ENCODE data around the gene CBX5. TPM values are rescaled to one million over a fixed set of nuclear protein-coding genes. Genes with fewer than 3 reads are reported as not detected.

The CBX5 gene
- total RNA-seq, 2 donors from 2014 or later: 27.0 to 34.3 TPM

DNA sequence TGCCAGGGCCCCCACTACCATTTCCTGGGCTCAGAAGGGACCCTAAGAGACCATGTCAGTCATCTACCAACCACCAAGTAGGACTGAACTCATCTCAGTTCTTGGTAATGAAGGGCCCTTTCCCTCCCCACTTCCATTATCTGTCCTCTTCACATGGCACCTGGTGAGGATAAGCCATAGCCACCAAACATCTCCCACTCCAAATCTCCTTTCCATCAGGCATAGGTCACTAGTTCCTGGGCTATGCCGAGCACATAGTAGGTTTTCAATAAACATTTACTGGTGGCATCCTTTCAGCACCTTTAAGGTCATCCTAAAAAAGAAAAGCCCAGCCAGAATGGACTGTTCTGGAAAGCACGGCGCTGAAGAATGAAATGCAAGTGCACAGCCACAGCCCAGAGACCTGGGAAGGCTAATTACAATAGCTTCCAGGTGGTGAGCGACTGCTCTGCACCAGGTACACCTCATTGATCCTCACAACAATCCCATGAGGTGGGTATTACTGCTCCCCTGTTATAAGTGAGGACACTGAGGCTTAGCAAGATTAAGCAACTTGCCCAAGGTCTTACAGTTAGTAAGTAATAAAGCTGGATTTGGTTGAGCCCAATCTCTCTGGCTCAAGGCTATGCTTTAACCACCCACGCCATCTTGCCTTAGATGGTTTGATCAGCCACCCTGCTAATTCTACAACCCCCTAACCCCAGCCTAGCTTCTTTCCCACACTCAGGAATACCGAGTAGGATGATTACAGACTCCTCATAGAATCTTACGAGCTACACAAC lies 95.7 kb downstream of the CBX5 start:
- H3K9me3 ChIP-seq: no peaks in the 10 kb centered on the region
- WGBS, 2 donors: 91 to 93% methylated on average over 7 of the region's 7 CpGs
- H3K36me3 ChIP-seq (replicated peaks in 1 of 2; ENCODE audit: insufficient read depth in 1 of 2, low read depth in 2 of 2): no peaks in the 10 kb centered on the region
- H3K4me1 ChIP-seq: peaks cover 14% of the 10 kb centered on the region
- no peak overlapping the region for H3K4me3 ChIP-seq
- DNase-seq (no peak), ATAC-seq (no peak)
- no peak overlapping the region for H3K27ac ChIP-seq
- intact Hi-C loops (cut with DNase I): no loop called here
- TF ChIP-seq, protein P1, sequence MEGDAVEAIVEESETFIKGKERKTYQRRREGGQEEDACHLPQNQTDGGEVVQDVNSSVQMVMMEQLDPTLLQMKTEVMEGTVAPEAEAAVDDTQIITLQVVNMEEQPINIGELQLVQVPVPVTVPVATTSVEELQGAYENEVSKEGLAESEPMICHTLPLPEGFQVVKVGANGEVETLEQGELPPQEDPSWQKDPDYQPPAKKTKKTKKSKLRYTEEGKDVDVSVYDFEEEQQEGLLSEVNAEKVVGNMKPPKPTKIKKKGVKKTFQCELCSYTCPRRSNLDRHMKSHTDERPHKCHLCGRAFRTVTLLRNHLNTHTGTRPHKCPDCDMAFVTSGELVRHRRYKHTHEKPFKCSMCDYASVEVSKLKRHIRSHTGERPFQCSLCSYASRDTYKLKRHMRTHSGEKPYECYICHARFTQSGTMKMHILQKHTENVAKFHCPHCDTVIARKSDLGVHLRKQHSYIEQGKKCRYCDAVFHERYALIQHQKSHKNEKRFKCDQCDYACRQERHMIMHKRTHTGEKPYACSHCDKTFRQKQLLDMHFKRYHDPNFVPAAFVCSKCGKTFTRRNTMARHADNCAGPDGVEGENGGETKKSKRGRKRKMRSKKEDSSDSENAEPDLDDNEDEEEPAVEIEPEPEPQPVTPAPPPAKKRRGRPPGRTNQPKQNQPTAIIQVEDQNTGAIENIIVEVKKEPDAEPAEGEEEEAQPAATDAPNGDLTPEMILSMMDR (IDR thresholded peaks at IDR 0.05): no peak
- TF ChIP-seq POLR2A (IDR thresholded peaks at IDR 0.05): no peak
- H3K27me3 ChIP-seq: no peaks in the 10 kb centered on the region

DNA sequence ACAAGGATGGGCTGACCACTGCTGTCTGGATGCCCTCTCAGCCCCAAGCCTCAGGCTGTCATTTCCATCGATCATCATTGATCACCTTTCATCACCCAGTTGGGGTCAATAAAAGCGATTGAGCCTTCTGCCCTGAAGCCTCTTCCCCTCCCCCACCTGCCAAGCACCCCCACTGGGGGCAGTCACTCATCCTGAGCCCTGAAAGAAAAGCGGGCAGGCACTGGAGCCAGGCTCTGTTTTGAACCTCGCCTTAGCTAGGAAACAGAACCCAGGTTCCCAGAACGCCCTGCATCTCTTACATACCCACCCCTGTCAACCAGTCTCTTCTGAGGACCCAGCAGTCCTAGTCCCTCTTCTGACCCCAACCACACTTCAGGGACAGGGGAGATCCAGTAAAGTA lies 96.9 kb downstream of the CBX5 start:
- no peak overlapping the region for H3K4me3 ChIP-seq
- no peak for ATAC-seq
- no peak for TF ChIP-seq POLR2A (IDR thresholded peaks at IDR 0.05)
- TF ChIP-seq, protein P1 (IDR thresholded peaks at IDR 0.05): no peak
- intact Hi-C loops (cut with DNase I): no loop called here
- H3K4me1 ChIP-seq: peaks cover 14% of the 10 kb centered on the region
- H3K27me3 ChIP-seq: no peaks in the 10 kb centered on the region
- DNase-seq: no peak
- 77 to 86% methylated on average over 2 to 5 of the region's 5 CpGs for WGBS, 2 donors
- H3K9me3 ChIP-seq: no peaks in the 10 kb centered on the region
- no peaks in the 10 kb centered on the region for H3K36me3 ChIP-seq (replicated peaks in 1 of 2; ENCODE audit: insufficient read depth in 1 of 2, low read depth in 2 of 2)
- H3K27ac ChIP-seq: no peak overlapping the region

DNA sequence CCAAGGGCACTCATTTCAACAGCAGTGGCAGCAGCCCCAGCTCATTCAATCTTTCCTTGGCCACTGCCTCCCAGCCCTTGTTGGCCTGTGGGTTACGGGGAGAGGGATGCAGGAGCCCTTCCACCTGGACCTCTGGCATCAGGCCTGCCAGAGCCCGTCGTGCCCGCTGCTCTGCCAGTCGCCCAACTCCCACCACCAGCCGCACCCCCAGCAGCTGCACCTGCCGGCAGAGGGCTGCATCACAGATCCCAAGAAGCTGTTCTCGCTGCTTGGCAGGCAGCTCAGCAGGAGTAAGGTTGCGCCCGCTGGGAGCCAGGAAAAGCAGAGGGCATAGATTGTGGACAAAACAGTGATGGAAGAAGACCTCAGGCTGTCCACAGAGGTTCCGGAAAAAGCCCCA lies 97.8 kb downstream of the CBX5 start:
- Histone ChIP-seq H3K36me3 (replicated peaks in 1 of 2; ENCODE audit: insufficient read depth in 1 of 2, low read depth in 2 of 2) (no peaks in the 10 kb centered on the region), H3K27ac (no peak overlapping the region), H3K27me3 (no peaks in the 10 kb centered on the region), H3K4me1 (peaks cover 5% of the 10 kb centered on the region), H3K9me3 (no peaks in the 10 kb centered on the region), H3K4me3 (no peak overlapping the region)
- ATAC-seq (no peak), DNase-seq (no peak)
- intact Hi-C loops (cut with DNase I): no loop called here
- TF ChIP-seq, protein P1 (IDR thresholded peaks at IDR 0.05): no peak
- no peak for TF ChIP-seq POLR2A (IDR thresholded peaks at IDR 0.05)
- 80 to 97% methylated on average over 1 to 11 of the region's 11 CpGs for WGBS, 2 donors

Small RNAs within 50 kb of the gene (small RNA-seq; reads per million reads assigned to genes)
- not detected for gene RN7SL390P
- not detected for gene RNU6-950P

Other genes with a start within 250 kb of the CBX5 start
- gene HOXC5, start 247.1 kb downstream of the CBX5 start, total RNA-seq: not detected
- not detected for gene HOXC4, start 226.3 kb downstream of the CBX5 start, total RNA-seq
- 10 to 100 TPM; 20.8 to 34.5 TPM for gene SMUG1, start 91.1 kb downstream of the CBX5 start, total RNA-seq
- gene HNRNPA1, start 604 bp upstream of the CBX5 start, total RNA-seq: 100 to 1,000 TPM; 246 to 247 TPM
- gene NFE2, start 20.9 kb upstream of the CBX5 start, total RNA-seq: under 1 TPM in 1 of 2 donors, not detected in 1; 0.26 TPM
- 10 to 100 TPM; 34.3 to 71.3 TPM for gene COPZ1, start 45.0 kb upstream of the CBX5 start, total RNA-seq
- gene GPR84, start 84.4 kb upstream of the CBX5 start, total RNA-seq: not detected
- 1 to 10 TPM; 3.1 to 7.3 TPM for gene ZNF385A, start 104.6 kb upstream of the CBX5 start, total RNA-seq
- 10 to 100 TPM; 28.5 to 49.1 TPM for gene ITGA5, start 139.1 kb upstream of the CBX5 start, total RNA-seq
- not detected for gene GTSF1, start 193.5 kb upstream of the CBX5 start, total RNA-seq
- 1 to 10 TPM; 1.6 to 2.9 TPM for gene NCKAP1L, start 217.6 kb upstream of the CBX5 start, total RNA-seq

Data from body of pancreas (tissue), 4 donors.